Activated naive CD8-positive, alpha-beta T cell (primary cell): ENCODE data around the gene ATP6V0A1.
"Not testable (repeated sequence)": the region's sequence is repeated elsewhere in the genome, so short reads cannot be mapped to it uniquely, and the experiment has no call there.

Experiments used
- H3K27ac Mint-ChIP-seq: one replicate; pipeline ENCODE4 v1.8.0; 2021; ENCODE audit warnings: mixed read lengths
- H3K27me3 Mint-ChIP-seq: one replicate; pipeline ENCODE4 v1.8.0; 2021; ENCODE audit warnings: mixed read lengths
- H3K36me3 Mint-ChIP-seq: one replicate; pipeline ENCODE4 v1.8.0; 2021; ENCODE audit warnings: mixed read lengths
- H3K4me1 Mint-ChIP-seq: one replicate; pipeline ENCODE4 v1.8.0; 2021; ENCODE audit warnings: low read depth, mixed read lengths
- H3K4me3 Mint-ChIP-seq: one replicate; pipeline ENCODE4 v1.8.0; 2021; ENCODE audit warnings: mild to moderate bottlenecking, mixed read lengths
- H3K9me3 Mint-ChIP-seq: one replicate; pipeline ENCODE4 v1.8.0; 2021; ENCODE audit warnings: low read depth, mixed read lengths

ATP6V0A1 gene

GRCh38 chr17:42456223-42457106, 2.2 kb upstream of the ATP6V0A1 start:
- no peaks in the 10 kb centered on the region for H3K9me3 Mint-ChIP-seq
- H3K4me3 Mint-ChIP-seq = peak overlapping the region; percentile 56
- H3K4me1 Mint-ChIP-seq = peaks cover 43% of the 10 kb centered on the region
- H3K36me3 Mint-ChIP-seq = peaks cover 2% of the 10 kb centered on the region
- no peaks in the 10 kb centered on the region for H3K27me3 Mint-ChIP-seq
- H3K27ac Mint-ChIP-seq = peak overlapping the region; percentile 1

DNA sequence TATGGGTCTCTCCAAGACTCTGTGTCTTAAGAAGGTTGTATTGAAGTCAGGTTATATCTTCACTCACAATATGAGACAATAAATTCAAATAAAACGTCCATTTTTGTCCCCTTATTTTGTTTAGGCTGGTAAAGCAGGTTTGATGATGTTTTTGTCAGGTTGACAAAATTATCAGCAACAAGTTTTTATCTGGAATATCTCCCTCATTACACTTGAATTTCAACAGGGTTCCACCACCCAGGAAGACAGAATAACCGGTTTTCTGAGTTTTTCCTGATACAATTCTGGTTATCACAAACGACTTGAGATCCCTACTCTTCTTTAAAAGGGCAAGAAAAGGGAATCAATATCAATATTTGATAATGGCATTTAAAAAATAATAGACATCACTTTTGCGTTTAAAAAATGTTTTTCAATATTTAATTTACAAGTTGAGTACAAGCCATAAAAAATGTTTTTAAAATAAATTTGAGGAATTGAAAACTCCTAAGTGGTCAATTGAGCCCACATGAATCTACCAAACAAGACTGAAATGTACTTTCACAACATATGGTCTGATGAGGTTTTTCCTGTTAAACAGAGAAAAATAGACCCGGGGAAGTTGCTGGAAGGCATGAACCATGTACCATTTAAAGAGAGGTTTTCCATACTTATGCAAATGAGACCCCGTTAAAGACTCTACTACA, 1.4 kb upstream of the ATP6V0A1 start:
- Mint-ChIP-seq H3K4me1 (peaks cover 43% of the 10 kb centered on the region), H3K9me3 (no peaks in the 10 kb centered on the region), H3K36me3 (peaks cover 2% of the 10 kb centered on the region), H3K4me3 (peak overlapping the region; percentile 56), H3K27ac (peak overlapping the region; percentile 16), H3K27me3 (no peaks in the 10 kb centered on the region)

- no peaks in the 10 kb centered on the region for H3K9me3 Mint-ChIP-seq
- H3K4me3 Mint-ChIP-seq = peak overlapping the region; percentile 91
- H3K4me1 Mint-ChIP-seq = peaks cover 43% of the 10 kb centered on the region
- peak overlapping the region; percentile 75 for H3K27ac Mint-ChIP-seq
- no peaks in the 10 kb centered on the region for H3K27me3 Mint-ChIP-seq
- H3K36me3 Mint-ChIP-seq = peaks cover 4% of the 10 kb centered on the region
Observed at GRCh38 chr17:42459256-42459800, 650 bp downstream of the ATP6V0A1 start.

DNA sequence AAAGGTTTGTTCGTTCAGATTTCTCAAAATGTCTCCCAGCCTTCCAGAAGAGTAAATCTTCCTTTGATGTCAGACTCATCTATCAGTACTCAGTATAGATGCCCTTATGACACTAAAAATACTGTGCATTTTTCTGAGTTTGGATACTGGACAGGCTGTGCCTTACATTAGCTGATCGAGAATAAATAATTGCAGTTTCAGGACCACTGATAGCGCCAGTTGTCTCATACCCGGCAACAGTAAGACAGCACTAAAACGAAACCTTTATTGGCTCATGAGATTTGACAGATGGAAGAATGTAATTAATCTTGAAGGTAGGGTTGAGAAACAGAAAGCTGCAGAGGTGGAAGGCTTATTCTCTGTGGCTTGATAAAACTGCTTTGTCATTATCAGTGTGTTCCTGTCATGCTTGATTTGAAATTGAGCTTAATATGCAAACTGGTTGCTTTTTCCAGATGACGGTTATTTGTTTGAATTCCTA, 1.2 kb downstream of the ATP6V0A1 start:
- Mint-ChIP-seq H3K4me3 (peak overlapping the region; percentile 91), H3K27me3 (no peaks in the 10 kb centered on the region), H3K9me3 (no peaks in the 10 kb centered on the region), H3K4me1 (peaks cover 43% of the 10 kb centered on the region), H3K36me3 (peaks cover 4% of the 10 kb centered on the region), H3K27ac (peak overlapping the region; percentile 83)

- peaks cover 4% of the 10 kb centered on the region for H3K36me3 Mint-ChIP-seq
Observed at GRCh38 chr17:42460371-42460770, 1.7 kb downstream of the ATP6V0A1 start.

GRCh38 chr17:42463976-42464400, 5.3 kb downstream of the ATP6V0A1 start:
- no peaks in the 10 kb centered on the region for H3K9me3 Mint-ChIP-seq
- peaks cover 14% of the 10 kb centered on the region for H3K36me3 Mint-ChIP-seq
- peaks cover 19% of the 10 kb centered on the region for H3K4me1 Mint-ChIP-seq
- no peak overlapping the region for H3K27ac Mint-ChIP-seq
- H3K4me3 Mint-ChIP-seq = no peak overlapping the region
- H3K27me3 Mint-ChIP-seq = no peaks in the 10 kb centered on the region

More at GRCh38 chr17:42460371-42460770, 1.7 kb downstream of the ATP6V0A1 start:
- Mint-ChIP-seq H3K27me3 (no peaks in the 10 kb centered on the region), H3K27ac (peak overlapping the region; percentile 83), H3K9me3 (no peaks in the 10 kb centered on the region), H3K4me3 (peak overlapping the region; percentile 91), H3K4me1 (peaks cover 43% of the 10 kb centered on the region)

GRCh38 chr17:42467889-42468288, 9.2 kb downstream of the ATP6V0A1 start:
- H3K4me1 Mint-ChIP-seq = no peaks in the 10 kb centered on the region
- no peaks in the 10 kb centered on the region for H3K9me3 Mint-ChIP-seq
- H3K27ac Mint-ChIP-seq = no peak overlapping the region
- H3K4me3 Mint-ChIP-seq = no peak overlapping the region
- peaks cover 15% of the 10 kb centered on the region for H3K36me3 Mint-ChIP-seq
- H3K27me3 Mint-ChIP-seq = no peaks in the 10 kb centered on the region

DNA sequence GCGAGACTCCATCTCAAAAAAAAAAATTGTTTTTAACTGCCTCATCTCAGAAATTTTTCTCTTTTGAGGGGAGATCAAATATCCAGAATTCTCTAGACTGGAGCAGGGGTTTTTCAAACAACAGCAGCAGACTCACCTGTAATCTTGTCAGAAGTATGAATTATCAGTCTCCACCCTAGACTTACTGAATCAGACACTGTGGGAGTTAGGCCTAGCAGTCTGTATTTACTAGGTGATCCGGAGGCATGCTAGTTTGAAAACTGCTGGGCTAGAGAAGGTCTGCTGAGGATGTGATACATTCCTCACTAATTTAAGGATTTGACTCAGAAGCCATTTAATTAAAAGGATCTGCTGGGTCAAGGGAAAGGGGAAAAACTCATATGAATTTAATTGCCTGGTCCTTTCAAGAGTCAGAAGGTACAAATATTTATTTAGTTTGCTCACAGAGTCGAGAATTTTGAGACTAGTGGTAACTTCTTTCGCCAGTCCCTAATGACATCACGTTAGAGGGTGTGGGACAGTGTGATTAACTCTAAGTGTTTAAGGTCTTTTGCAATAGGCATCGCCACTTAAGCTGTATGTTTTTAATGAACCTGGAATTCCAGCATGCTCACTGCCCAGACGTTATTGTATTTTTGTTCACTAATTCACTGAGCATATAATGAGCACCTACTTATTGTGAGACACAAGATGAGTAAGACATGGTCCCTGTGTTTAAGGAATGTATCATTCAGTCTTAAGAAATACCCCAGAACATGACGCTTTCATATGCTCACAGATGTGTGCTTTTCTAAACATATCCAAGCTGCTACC, 14.2 kb downstream of the ATP6V0A1 start:
- peaks cover 24% of the 10 kb centered on the region for H3K36me3 Mint-ChIP-seq
- no peak overlapping the region for H3K27ac Mint-ChIP-seq

DNA sequence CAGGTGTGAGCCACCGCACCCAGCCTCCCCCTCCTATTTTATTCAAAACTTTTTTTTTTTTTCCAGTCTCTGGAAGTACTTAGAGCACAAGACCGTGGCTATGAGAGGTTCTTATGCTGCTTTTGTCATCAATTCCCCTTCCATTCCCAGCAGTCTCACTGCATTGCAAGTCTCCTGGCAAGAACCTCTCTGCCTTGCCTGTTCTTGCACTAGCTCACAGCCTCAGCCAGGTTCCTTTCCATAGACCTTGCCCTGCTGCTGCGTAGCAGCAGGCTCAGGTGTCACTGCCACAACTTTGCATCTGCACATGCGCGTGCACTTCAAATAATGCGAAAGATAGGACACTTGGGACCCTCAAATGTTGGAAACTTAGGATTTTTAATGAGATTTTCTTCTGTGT, 15.6 kb downstream of the ATP6V0A1 start:
- no peaks in the 10 kb centered on the region for H3K27me3 Mint-ChIP-seq
- H3K9me3 Mint-ChIP-seq = no peaks in the 10 kb centered on the region
- H3K4me3 Mint-ChIP-seq = no peak overlapping the region
- H3K36me3 Mint-ChIP-seq = peaks cover 24% of the 10 kb centered on the region
- no peak overlapping the region for H3K27ac Mint-ChIP-seq
- peaks cover 4% of the 10 kb centered on the region for H3K4me1 Mint-ChIP-seq

More for the DNA sequence above, 14.2 kb downstream of the ATP6V0A1 start:
- Mint-ChIP-seq H3K4me1 (peaks cover 3% of the 10 kb centered on the region), H3K27me3 (no peaks in the 10 kb centered on the region), H3K9me3 (no peaks in the 10 kb centered on the region), H3K4me3 (no peak overlapping the region)

DNA sequence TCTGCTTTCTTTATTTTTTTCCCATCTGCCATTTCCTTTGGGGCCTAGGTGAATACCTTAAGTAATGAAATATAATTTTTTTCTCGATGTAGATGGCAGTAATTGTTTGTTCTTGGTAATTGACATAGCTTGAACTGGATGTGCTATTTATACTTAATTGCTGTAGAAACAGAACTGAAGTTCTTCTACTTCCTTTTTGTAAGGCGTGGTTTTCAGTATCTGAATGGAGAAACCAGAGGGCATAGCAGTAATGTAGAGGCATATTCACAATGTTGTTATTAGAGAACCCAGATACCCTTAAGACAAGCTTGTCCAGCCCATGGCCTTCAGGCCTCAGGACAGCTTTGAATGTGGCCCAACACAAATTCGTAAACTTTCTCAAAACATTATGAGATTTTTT, 16.4 kb downstream of the ATP6V0A1 start:
- peaks cover 24% of the 10 kb centered on the region for H3K36me3 Mint-ChIP-seq

GRCh38 chr17:42475835-42476234, 17.2 kb downstream of the ATP6V0A1 start:
- H3K27me3 Mint-ChIP-seq = no peaks in the 10 kb centered on the region
- H3K9me3 Mint-ChIP-seq = no peaks in the 10 kb centered on the region
- H3K27ac Mint-ChIP-seq = no peak overlapping the region
- H3K4me3 Mint-ChIP-seq = no peak overlapping the region
- peaks cover 24% of the 10 kb centered on the region for H3K36me3 Mint-ChIP-seq
- peaks cover 6% of the 10 kb centered on the region for H3K4me1 Mint-ChIP-seq

More for the DNA sequence above, 16.4 kb downstream of the ATP6V0A1 start:
- Mint-ChIP-seq H3K27me3 (no peaks in the 10 kb centered on the region), H3K9me3 (no peaks in the 10 kb centered on the region), H3K4me1 (peaks cover 6% of the 10 kb centered on the region), H3K4me3 (no peak overlapping the region), H3K27ac (no peak overlapping the region)

GRCh38 chr17:42476411-42476810, 17.7 kb downstream of the ATP6V0A1 start:
- no peaks in the 10 kb centered on the region for H3K9me3 Mint-ChIP-seq
- no peaks in the 10 kb centered on the region for H3K27me3 Mint-ChIP-seq
- peaks cover 24% of the 10 kb centered on the region for H3K36me3 Mint-ChIP-seq
- H3K27ac Mint-ChIP-seq = no peak overlapping the region
- H3K4me1 Mint-ChIP-seq = peaks cover 6% of the 10 kb centered on the region
- H3K4me3 Mint-ChIP-seq = no peak overlapping the region

GRCh38 chr17:42477173-42477572, 18.5 kb downstream of the ATP6V0A1 start:
- H3K27me3 Mint-ChIP-seq = no peaks in the 10 kb centered on the region
- peaks cover 6% of the 10 kb centered on the region for H3K4me1 Mint-ChIP-seq
- no peaks in the 10 kb centered on the region for H3K9me3 Mint-ChIP-seq
- H3K27ac Mint-ChIP-seq = no peak overlapping the region
- H3K36me3 Mint-ChIP-seq = peaks cover 24% of the 10 kb centered on the region
- no peak overlapping the region for H3K4me3 Mint-ChIP-seq

GRCh38 chr17:42477824-42478223, 19.1 kb downstream of the ATP6V0A1 start:
- H3K36me3 Mint-ChIP-seq = peaks cover 22% of the 10 kb centered on the region

More at GRCh38 chr17:42477824-42478223, 19.1 kb downstream of the ATP6V0A1 start:
- H3K9me3 Mint-ChIP-seq, H3K4me3 Mint-ChIP-seq, H3K4me1 Mint-ChIP-seq, H3K27me3 Mint-ChIP-seq, H3K27ac Mint-ChIP-seq: not testable (repeated sequence)
